Hepatocyte (in vitro differentiated cells): ENCODE results near the gene ARID2. TPM values are rescaled to one million over a fixed set of nuclear protein-coding genes. Genes with fewer than 3 reads are reported as not detected.

Experiments used
- DNase-seq: peaks from one replicate; pipeline ENCODE4 v3.0.0-alpha.2; 2016; ENCODE audit warnings: low spot score
- H2AFZ ChIP-seq: fragments of 200-600 bp; sonication (generic); 2 replicates; pipeline ENCODE4 v1.6.0; 2016; ENCODE audit warnings: antibody characterized with exemption, mild to moderate bottlenecking
- H3K27ac ChIP-seq: fragments of 200-600 bp; sonication (generic); 2 replicates; pipeline ENCODE4 v1.5.1; 2016; ENCODE audit warnings: mild to moderate bottlenecking
- H3K27me3 ChIP-seq: fragments of 200-600 bp; sonication (generic); 2 replicates; pipeline ENCODE4 v1.6.1; 2016
- H3K36me3 ChIP-seq: fragments of 200-600 bp; sonication (generic); replicated peaks from 2 replicates; pipeline ENCODE4 v1.5.1; 2016; ENCODE audit warnings: low read depth; ENCODE audit not compliant: insufficient read depth
- H3K4me1 ChIP-seq: fragments of 200-600 bp; sonication (generic); 2 replicates; pipeline ENCODE4 v1.5.1; 2016; ENCODE audit warnings: mild to moderate bottlenecking, moderate library complexity; ENCODE audit not compliant: insufficient read depth
- H3K4me2 ChIP-seq: fragments of 200-600 bp; sonication (generic); 2 replicates; pipeline ENCODE4 v1.6.0; 2016
- H3K4me3 ChIP-seq: fragments of 200-600 bp; sonication (generic); 2 replicates; pipeline ENCODE4 v1.5.1; 2016; ENCODE audit warnings: mild to moderate bottlenecking
- H3K79me2 ChIP-seq: fragments of 200-600 bp; sonication (generic); 2 replicates; pipeline ENCODE4 v1.6.0; 2017; ENCODE audit warnings: mild to moderate bottlenecking
- H3K9me2 ChIP-seq: fragments of 200-600 bp; sonication (generic); replicated peaks from 2 replicates; pipeline ENCODE4 v1.6.0; 2017; ENCODE audit warnings: mild to moderate bottlenecking; ENCODE audit not compliant: insufficient read depth
- H3K9me3 ChIP-seq: fragments of 200-600 bp; sonication (generic); 2 replicates; pipeline ENCODE4 v1.5.1; 2016; ENCODE audit warnings: low read depth, mild to moderate bottlenecking
- H4K20me1 ChIP-seq: fragments of 200-600 bp; sonication (generic); 2 replicates; pipeline ENCODE4 v1.6.0; 2016; ENCODE audit warnings: mild to moderate bottlenecking; ENCODE audit not compliant: insufficient read depth, poor library complexity, severe bottlenecking
- EZH2 ChIP-seq: fragments of 200-600 bp; sonication (generic); IDR thresholded peaks from 2 replicates; pipeline ENCODE4 v1.6.1; 2016; ENCODE audit warnings: antibody characterized with exemption, mild to moderate bottlenecking, borderline replicate concordance
- EZH2phosphoT487 ChIP-seq: fragments of 200-600 bp; sonication (generic); IDR thresholded peaks from one replicate; pipeline ENCODE4 v1.6.1; 2018; ENCODE audit warnings: antibody characterized with exemption, mild to moderate bottlenecking, low read depth, moderate library complexity; ENCODE audit not compliant: unreplicated experiment, severe bottlenecking
- WGBS: methylation state at CpG from one replicate; pipeline ENCODE4 v1.1.6; 2016; ENCODE audit warnings: low lambda C conversion rate; ENCODE audit errors: missing lambda C conversion rate; 5-methylcytosine and 5-hydroxymethylcytosine counted together
- polyA plus RNA-seq: library from polyadenylated mRNA; unstranded; fragments of >200 nt; fragmentation: Nextera tagmentation; extraction: Ambion mirVana; gene quantifications from 2 replicates; pipeline ENCODE4 v1.2.1, GENCODE V29; 2016
- total RNA-seq: library from RNA; depleted of rRNA; stranded (reverse); fragments of >200 nt; gene quantifications from 2 replicates; pipeline ENCODE4 v1.2.3, GENCODE V29; 2014
- TF ChIP-seq, protein P1 (sequence below): fragments of 200-600 bp; sonication (generic); IDR thresholded peaks from 2 replicates; pipeline ENCODE4 v1.5.1; 2016; ENCODE audit warnings: antibody characterized with exemption, mild to moderate bottlenecking; ENCODE audit not compliant: poor library complexity

ARID2 gene
- total and polyA plus RNA-seq, 2 experiments from 2014 or later: 11.9 to 29.7 TPM

DNA sequence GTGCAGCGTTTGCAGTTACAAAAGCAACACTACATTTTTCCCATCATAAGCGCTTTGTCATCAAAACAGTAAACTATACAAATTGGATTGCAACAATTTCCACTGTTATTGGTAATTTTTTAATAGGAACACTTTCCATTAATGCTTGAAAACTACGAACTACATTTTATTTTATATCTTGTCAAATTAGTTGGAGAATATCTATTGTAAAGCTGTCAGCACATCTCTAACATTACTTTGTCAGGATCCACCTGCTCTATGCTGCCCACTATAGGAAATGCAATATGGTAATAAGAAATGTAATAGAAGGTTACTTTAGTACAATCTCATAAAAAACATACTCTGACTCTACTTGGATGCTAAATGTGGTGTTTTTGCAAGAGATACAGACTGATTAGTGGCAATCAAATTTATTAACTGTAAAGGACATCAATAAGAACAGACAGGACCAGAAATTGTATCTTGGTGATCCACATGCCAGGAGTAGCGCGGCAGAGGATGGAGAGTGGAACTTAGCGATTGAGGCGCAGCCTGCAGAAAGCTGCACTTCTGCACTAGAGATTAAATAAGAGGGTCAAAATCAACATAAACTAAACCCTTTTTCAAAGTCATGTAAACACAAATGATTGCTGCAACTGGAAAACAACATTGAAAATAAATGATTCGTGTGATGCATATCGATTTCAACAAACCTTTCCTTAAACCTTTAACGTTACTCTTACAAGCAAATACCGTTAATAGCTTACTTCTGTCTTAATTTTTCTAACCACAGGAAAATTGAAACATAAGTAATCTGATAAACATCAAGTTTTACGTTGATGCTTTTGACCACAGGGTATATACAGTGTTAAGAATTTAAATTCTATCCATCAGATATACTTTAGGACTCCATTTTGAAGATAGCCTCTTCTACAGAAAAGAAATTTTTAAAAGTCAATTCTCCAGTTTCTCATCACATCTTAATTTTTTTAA lies 3.6 kb upstream of the ARID2 start:
- Histone ChIP-seq H3K9me3 (no peaks in the 10 kb centered on the region), H3K4me1 (no peaks in the 10 kb centered on the region), H3K27ac (peak overlapping the region; percentile 100), H3K4me2 (peak overlapping the region; percentile 82), H3K79me2 (peaks cover 56% of the 10 kb centered on the region), H3K9me2 (no peaks in the 10 kb centered on the region), H3K4me3 (peak overlapping the region; percentile 92), H2AFZ (peak overlapping the region; percentile 74), H3K36me3 (no peaks in the 10 kb centered on the region), H4K20me1 (peaks cover 18% of the 10 kb centered on the region), H3K27me3 (no peaks in the 10 kb centered on the region)
- TF ChIP-seq EZH2: no peak
- TF ChIP-seq, protein P1, sequence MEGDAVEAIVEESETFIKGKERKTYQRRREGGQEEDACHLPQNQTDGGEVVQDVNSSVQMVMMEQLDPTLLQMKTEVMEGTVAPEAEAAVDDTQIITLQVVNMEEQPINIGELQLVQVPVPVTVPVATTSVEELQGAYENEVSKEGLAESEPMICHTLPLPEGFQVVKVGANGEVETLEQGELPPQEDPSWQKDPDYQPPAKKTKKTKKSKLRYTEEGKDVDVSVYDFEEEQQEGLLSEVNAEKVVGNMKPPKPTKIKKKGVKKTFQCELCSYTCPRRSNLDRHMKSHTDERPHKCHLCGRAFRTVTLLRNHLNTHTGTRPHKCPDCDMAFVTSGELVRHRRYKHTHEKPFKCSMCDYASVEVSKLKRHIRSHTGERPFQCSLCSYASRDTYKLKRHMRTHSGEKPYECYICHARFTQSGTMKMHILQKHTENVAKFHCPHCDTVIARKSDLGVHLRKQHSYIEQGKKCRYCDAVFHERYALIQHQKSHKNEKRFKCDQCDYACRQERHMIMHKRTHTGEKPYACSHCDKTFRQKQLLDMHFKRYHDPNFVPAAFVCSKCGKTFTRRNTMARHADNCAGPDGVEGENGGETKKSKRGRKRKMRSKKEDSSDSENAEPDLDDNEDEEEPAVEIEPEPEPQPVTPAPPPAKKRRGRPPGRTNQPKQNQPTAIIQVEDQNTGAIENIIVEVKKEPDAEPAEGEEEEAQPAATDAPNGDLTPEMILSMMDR: peak; percentile 70
- peak; percentile 64 for DNase-seq
- 12% methylated on average over 12 of the region's 12 CpGs for WGBS

DNA sequence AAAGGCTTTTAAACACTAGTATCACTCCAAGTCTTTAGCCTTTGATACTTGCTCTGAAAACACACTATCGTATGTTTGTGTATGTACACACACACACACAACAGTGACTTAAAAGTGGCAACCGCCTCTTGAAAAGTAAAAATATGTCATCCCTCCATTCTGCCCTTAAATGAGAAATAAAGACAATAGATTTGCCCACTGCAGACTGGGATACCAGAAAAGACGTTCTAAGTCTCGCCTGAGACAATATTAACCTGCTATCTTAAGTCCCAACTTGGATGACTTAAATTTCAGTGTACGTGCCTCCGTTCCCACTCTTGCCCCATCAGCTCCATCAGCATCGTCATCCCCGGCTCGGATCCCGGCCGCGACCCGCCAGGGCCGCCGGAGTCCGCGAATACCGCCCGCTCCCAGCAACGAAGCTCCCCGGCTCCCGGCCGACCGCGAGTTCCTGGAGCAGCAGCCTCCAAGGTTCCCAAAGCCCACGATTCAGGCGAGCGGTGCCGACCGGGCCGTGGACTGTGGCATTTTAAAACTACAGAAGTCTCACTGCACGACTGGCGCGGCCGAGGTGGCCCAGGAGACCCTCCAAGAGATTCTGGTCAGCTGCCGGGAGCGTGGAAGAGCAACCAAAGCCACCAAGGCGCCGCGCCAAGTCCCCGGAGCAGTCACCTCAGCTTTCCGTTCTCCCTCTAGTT lies 2.8 kb upstream of the ARID2 start:
- H3K36me3 ChIP-seq: no peaks in the 10 kb centered on the region
- H2AFZ ChIP-seq: peak overlapping the region; percentile 74
- peaks cover 56% of the 10 kb centered on the region for H3K79me2 ChIP-seq
- peaks cover 3% of the 10 kb centered on the region for H3K4me1 ChIP-seq
- peak; percentile 60 for DNase-seq
- TF ChIP-seq EZH2phosphoT487 (no peak), EZH2 (no peak)
- TF ChIP-seq, protein P1: no peak
- peaks cover 18% of the 10 kb centered on the region for H4K20me1 ChIP-seq
- no peaks in the 10 kb centered on the region for H3K9me3 ChIP-seq
- peak overlapping the region; percentile 100 for H3K27ac ChIP-seq
- WGBS: 1% methylated on average over 42 of the region's 42 CpGs
- H3K4me3 ChIP-seq: peak overlapping the region; percentile 92
- H3K9me2 ChIP-seq: no peaks in the 10 kb centered on the region
- no peaks in the 10 kb centered on the region for H3K27me3 ChIP-seq
- H3K4me2 ChIP-seq: peak overlapping the region; percentile 82

DNA sequence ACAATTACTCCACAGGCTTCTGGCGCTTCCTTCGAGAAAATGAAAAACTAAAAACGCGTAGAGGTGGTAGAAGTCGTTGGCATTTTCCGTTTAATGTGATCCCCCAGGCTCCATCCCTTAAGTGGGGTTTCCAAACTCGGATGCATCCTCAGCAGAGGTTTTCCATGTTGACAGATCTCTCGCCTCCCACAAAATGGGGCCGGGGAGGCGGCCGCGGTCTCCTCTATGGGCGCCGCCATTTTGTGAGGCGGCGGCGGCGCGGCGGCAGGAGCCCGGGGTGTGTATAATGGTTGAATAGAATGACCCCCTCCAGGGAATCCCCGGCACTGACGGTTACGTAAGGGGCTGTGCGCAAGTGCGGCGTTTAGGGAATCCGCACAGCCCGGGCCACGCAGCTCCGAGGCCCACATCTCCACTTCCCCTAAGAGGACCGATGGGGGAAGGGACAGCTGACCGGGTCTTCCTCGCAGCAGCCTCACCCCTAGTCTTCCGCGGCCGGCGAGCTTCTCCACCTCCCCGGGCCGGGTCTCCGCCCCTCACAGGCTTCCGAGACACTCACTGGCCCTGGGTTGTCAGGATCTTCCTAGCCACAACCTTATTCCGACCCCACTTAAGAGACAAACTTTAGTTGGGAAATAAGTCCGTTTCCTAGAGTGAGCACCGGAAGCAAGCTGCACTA lies 2.1 kb upstream of the ARID2 start:
- Histone ChIP-seq H3K4me3 (peak overlapping the region; percentile 92), H3K79me2 (peaks cover 56% of the 10 kb centered on the region), H3K4me1 (peaks cover 9% of the 10 kb centered on the region), H4K20me1 (peaks cover 18% of the 10 kb centered on the region), H2AFZ (peak overlapping the region; percentile 74), H3K9me3 (no peaks in the 10 kb centered on the region), H3K27me3 (no peaks in the 10 kb centered on the region), H3K9me2 (no peaks in the 10 kb centered on the region), H3K36me3 (no peaks in the 10 kb centered on the region), H3K27ac (peak overlapping the region; percentile 100), H3K4me2 (peak overlapping the region; percentile 82)
- peak; percentile 97 for DNase-seq
- TF ChIP-seq EZH2phosphoT487: no peak
- TF ChIP-seq EZH2: no peak
- TF ChIP-seq, protein P1: no peak
- WGBS: 2% methylated on average over 45 of the region's 45 CpGs
